H1 (cell line): Measurements from ENCODE around the gene SPTLC3. TPM values are rescaled to one million over a fixed set of nuclear protein-coding genes. Genes with fewer than 3 reads are reported as not detected.

Experiments used
- CTCF ChIA-PET: fragments of 300-600 bp; sonication (Branson Sonifier 250); formaldehyde crosslinking; loops from one replicate; lab custom pipeline; 2021; ENCODE audit not compliant: partially characterized antibody; lab: Charles Lee
- POLR2A ChIA-PET: fragments of 300-600 bp; sonication (Branson Sonifier 250); formaldehyde crosslinking; loops from one replicate; lab custom pipeline; 2021; ENCODE audit warnings: inconsistent platforms; ENCODE audit not compliant: partially characterized antibody; lab: Charles Lee
- DNase-seq, 2 experiments: peaks; one replicate each; pipeline versions ENCODE4 v3.0.0 to v3.0.0-alpha.2; 2010 to 2022; ENCODE audit warnings: low spot score in 2 of 2, low read depth in 1 of 2, mixed read lengths in 1 of 2
- FAIRE-seq: peaks from 2 replicates; lab custom pipeline; 2011; peaks lifted over from hg19 to GRCh38; lab: Jason Lieb, UNC
- H2AFZ ChIP-seq: 2 replicates; pipeline ENCODE4 v1.8.1; 2012; ENCODE audit warnings: low read length, inconsistent platforms
- H2AK5ac ChIP-seq: 2 replicates; pipeline ENCODE4 v1.6.1; 2013; ENCODE audit warnings: low read depth, low read length
- H2BK120ac ChIP-seq: replicated peaks from 2 replicates; pipeline ENCODE3; 2013; ENCODE audit warnings: low read depth, low read length, inconsistent platforms
- H2BK12ac ChIP-seq: 2 replicates; pipeline ENCODE4 v1.6.1; 2013; ENCODE audit warnings: low read depth, low read length
- H2BK15ac ChIP-seq: 2 replicates; pipeline ENCODE4 v1.6.1; 2013; ENCODE audit warnings: low read length
- H2BK20ac ChIP-seq: 2 replicates; pipeline ENCODE4 v1.6.1; 2013; ENCODE audit warnings: low read length
- H2BK5ac ChIP-seq: 2 replicates; pipeline ENCODE4 v1.6.1; 2013; ENCODE audit warnings: low read depth, low read length
- H3K14ac ChIP-seq: 2 replicates; pipeline ENCODE4 v1.6.1; 2013; ENCODE audit warnings: inconsistent platforms; ENCODE audit not compliant: insufficient read length
- H3K18ac ChIP-seq: 2 replicates; pipeline ENCODE4 v1.6.1; 2013; ENCODE audit warnings: low read length; ENCODE audit errors: extremely low read depth
- H3K23ac ChIP-seq: 2 replicates; pipeline ENCODE4 v1.6.1; 2013; ENCODE audit warnings: inconsistent platforms; ENCODE audit not compliant: insufficient read length
- H3K23me2 ChIP-seq: 2 replicates; pipeline ENCODE4 v1.6.1; 2013; ENCODE audit warnings: low read depth, low read length
- H3K27ac ChIP-seq: 2 replicates; pipeline ENCODE4 v1.6.1; 2011; ENCODE audit warnings: low read depth, low read length, inconsistent platforms
- H3K27me3 ChIP-seq, 4 experiments: replicated peaks in 1 of 4; 1 replicate in 1 of 4; 2 replicates in 3 of 4; pipeline versions ENCODE4 v1.6.1 to v1.8.1; 2011 to 2013; ENCODE audit warnings: low read length in 3 of 4, mild to moderate bottlenecking in 3 of 4, inconsistent platforms in 2 of 4, mixed read lengths in 2 of 4, moderate library complexity in 1 of 4; ENCODE audit not compliant: control insufficient read depth in 3 of 4, insufficient read depth in 3 of 4; ENCODE audit errors: extremely low read depth in 1 of 4
- H3K36me3 ChIP-seq, 4 experiments: 2 replicates each; pipeline versions ENCODE4 v1.6.1 to v1.8.1; 2011 to 2013; ENCODE audit warnings: mild to moderate bottlenecking in 4 of 4, low read length in 3 of 4, moderate library complexity in 2 of 4, control low read depth in 1 of 4, inconsistent platforms in 1 of 4; ENCODE audit not compliant: insufficient read depth in 4 of 4, control insufficient read depth in 2 of 4
- H3K4ac ChIP-seq: replicated peaks from 2 replicates; pipeline ENCODE3; 2013; ENCODE audit warnings: low read length, low read depth, mixed read lengths, inconsistent platforms; ENCODE audit not compliant: insufficient read length
- H3K4me1 ChIP-seq, 4 experiments: replicated peaks in 1 of 4; 1 replicate in 1 of 4; 2 replicates in 3 of 4; pipeline versions ENCODE4 v1.6.1 to v1.8.1; 2011 to 2013; ENCODE audit warnings: low read length in 3 of 4, inconsistent platforms in 2 of 4, mixed read lengths in 1 of 4; ENCODE audit not compliant: insufficient read depth in 4 of 4, control insufficient read depth in 3 of 4
- H3K4me2 ChIP-seq, 2 experiments: 2 replicates each; pipeline versions ENCODE4 v1.6.1 to v1.8.1; 2011 to 2013; ENCODE audit warnings: low read depth in 2 of 2, low read length in 2 of 2, control low read depth in 1 of 2, inconsistent platforms in 1 of 2, mild to moderate bottlenecking in 1 of 2; ENCODE audit not compliant: insufficient read depth in 1 of 2
- H3K4me3 ChIP-seq, 4 experiments: fragments of 200-600, 300-600 bp in 1 of 4; sonication (generic), shearing (Covaris generic), sonication (Bioruptor Twin) in 1 of 4; 2 replicates each; pipeline versions ENCODE4 v1.5.1 to v1.8.1; 2011 to 2016; ENCODE audit warnings: low read length in 4 of 4, low read depth in 3 of 4, control low read depth in 2 of 4, inconsistent platforms in 2 of 4, mild to moderate bottlenecking in 2 of 4, mixed read lengths in 1 of 4, moderate library complexity in 1 of 4; ENCODE audit not compliant: insufficient read depth in 2 of 4; ENCODE audit errors: extremely low read depth in 1 of 4
- H3K56ac ChIP-seq: replicated peaks from 2 replicates; pipeline ENCODE3; 2013; ENCODE audit warnings: low read depth, mild to moderate bottlenecking, mixed read lengths, low read length, inconsistent platforms; ENCODE audit not compliant: insufficient read length
- H3K79me1 ChIP-seq: 2 replicates; pipeline ENCODE4 v1.6.1; 2013; ENCODE audit warnings: low read depth, low read length, control low read depth
- H3K79me2 ChIP-seq, 2 experiments: 2 replicates each; pipeline versions ENCODE4 v1.6.1 to v1.8.1; 2012 to 2013; ENCODE audit warnings: low read length in 2 of 2, mild to moderate bottlenecking in 2 of 2, inconsistent platforms in 1 of 2; ENCODE audit not compliant: insufficient read depth in 2 of 2, control insufficient read depth in 1 of 2
- H3K9ac ChIP-seq, 4 experiments: replicated peaks in 1 of 4; 1 replicate in 1 of 4; 2 replicates in 3 of 4; pipeline versions ENCODE4 v1.6.1 to v1.8.1; 2011 to 2013; ENCODE audit warnings: low read depth in 3 of 4, low read length in 3 of 4, control low read depth in 2 of 4, mild to moderate bottlenecking in 2 of 4, moderate library complexity in 2 of 4, inconsistent platforms in 1 of 4; ENCODE audit errors: extremely low read depth in 1 of 4
- H3K9me3 ChIP-seq, 2 experiments: 2 replicates each; pipeline versions ENCODE4 v1.6.1 to v1.8.1; 2012 to 2013; ENCODE audit warnings: mild to moderate bottlenecking in 2 of 2, moderate library complexity in 2 of 2, control low read depth in 1 of 2, inconsistent platforms in 1 of 2, low read depth in 1 of 2, low read length in 1 of 2, mixed read lengths in 1 of 2; ENCODE audit not compliant: insufficient read depth in 2 of 2
- H4K20me1 ChIP-seq, 2 experiments: replicated peaks in 1 of 2; 2 replicates each; pipeline versions ENCODE3 to v1.8.1; 2011 to 2013; ENCODE audit warnings: inconsistent platforms in 2 of 2, low read length in 2 of 2, mild to moderate bottlenecking in 1 of 2; ENCODE audit not compliant: insufficient read depth in 2 of 2, control insufficient read depth in 1 of 2
- H4K5ac ChIP-seq: 2 replicates; pipeline ENCODE4 v1.6.1; 2013; ENCODE audit warnings: low read length, low read depth, mixed read lengths, inconsistent platforms; ENCODE audit not compliant: insufficient read length
- H4K8ac ChIP-seq: 2 replicates; pipeline ENCODE4 v1.8.0; 2013; ENCODE audit warnings: mild to moderate bottlenecking, moderate library complexity, low read length, inconsistent platforms; ENCODE audit not compliant: insufficient read depth; ENCODE audit errors: extremely low read depth
- H4K91ac ChIP-seq: replicated peaks from 2 replicates; pipeline ENCODE3; 2013; ENCODE audit warnings: low read length, mixed read lengths, inconsistent platforms; ENCODE audit not compliant: insufficient read length
- CREB1 ChIP-seq: IDR thresholded peaks from 2 replicates; pipeline ENCODE4 v1.6.1; 2012; ENCODE audit warnings: inconsistent platforms
- KDM1A ChIP-seq: fragments of 200-600, 300-600 bp; sonication (generic); IDR thresholded peaks from 2 replicates; pipeline ENCODE4 v1.7.1; 2016; ENCODE audit warnings: mild to moderate bottlenecking, low read length, borderline replicate concordance
- RNF2 ChIP-seq: fragments of 200-900, 300-1000 bp; sonication (generic); IDR thresholded peaks from 2 replicates; pipeline ENCODE4 v1.7.1; 2016; ENCODE audit warnings: borderline replicate concordance, low read depth, mild to moderate bottlenecking, antibody characterized with exemption, low read length; ENCODE audit not compliant: poor library complexity, severe bottlenecking; ENCODE audit errors: missing control alignments
- TAF1 ChIP-seq: IDR thresholded peaks from 2 replicates; pipeline ENCODE4 v1.6.1; 2011; ENCODE audit warnings: mild to moderate bottlenecking, low read depth, low read length
- WGBS, 2 experiments: shearing (Covaris generic) in 1 of 2; methylation state at CpG; one replicate each; pipeline versions ENCODE4 v1.1.6 to v1.1.7; 2013 to 2015; ENCODE audit warnings: low lambda C conversion rate in 2 of 2, mixed read lengths in 2 of 2, inconsistent platforms in 1 of 2, low coverage in 1 of 2, missing lambda C conversion rate in 1 of 2; ENCODE audit not compliant: insufficient replicate concordance in 2 of 2, insufficient coverage in 1 of 2, insufficient read length in 1 of 2; ENCODE audit errors: extremely low coverage in 1 of 2, missing lambda C conversion rate in 1 of 2; 5-methylcytosine and 5-hydroxymethylcytosine counted together
- polyA plus RNA-seq, 7 experiments: library from polyadenylated mRNA; depleted of rRNA in 3 of 7; stranded (reverse) in 5 of 7; unstranded in 2 of 7; fragments of >200 nt in 5 of 7; fragments of 200-250 nt in 2 of 7; gene quantifications; 1 replicate in 5 of 7; 2 replicates in 1 of 7; 4 replicates in 1 of 7; pipeline versions ENCODE4 v1.2.1 to v1.2.3, GENCODE V29; 2011 to 2013; ENCODE audit warnings: missing spikeins in 2 of 7, mixed read lengths in 2 of 7
- total RNA-seq: library from RNA; stranded (reverse); fragmentation: NEBNext Ultra II Directional; extraction: Animal tissue kit (Norgen Biotek cat#: 25700); gene quantifications from 2 replicates; pipeline ENCODE4 v1.2.1, GENCODE V29; 2021

SPTLC3 gene
- total and polyA plus RNA-seq, 2 of the 8 experiments (the other 6 are each of a cell fraction or from before 2014, with no cell fraction given), result 0.23 to 0.82 TPM

GRCh38 chr20:12968472-12968871, 40.3 kb upstream of the SPTLC3 start:
- Histone ChIP-seq H3K4me3 (no peak overlapping the region), H4K5ac (no peak overlapping the region), H4K91ac (no peak overlapping the region), H2BK15ac (no peak overlapping the region), H2BK120ac (no peak overlapping the region), H3K18ac (no peak overlapping the region), H3K79me1 (no peaks in the 10 kb centered on the region), H3K36me3 (no peaks in the 10 kb centered on the region), H4K20me1 (no peaks in the 10 kb centered on the region), H2BK5ac (no peak overlapping the region), H3K14ac (no peak overlapping the region), H2BK20ac (no peak overlapping the region), H3K9me3 (peaks cover 12 to 14% of the 10 kb centered on the region in 2 experiments), H2BK12ac (no peak overlapping the region), H3K9ac (no peak overlapping the region), H3K79me2 (no peaks in the 10 kb centered on the region), H3K56ac (no peak overlapping the region), H3K4me1 (peaks cover 0 to 5% (median 0%) of the 10 kb centered on the region in 4 experiments; a peak in 1 of 7 replicates), H3K4ac (no peak overlapping the region), H3K4me2 (no peak overlapping the region), H3K27ac (no peak overlapping the region), H4K8ac (no peak overlapping the region), H2AK5ac (no peak overlapping the region), H3K23ac (no peak overlapping the region), H2AFZ (no peak overlapping the region), H3K27me3 (no peaks in the 10 kb centered on the region), H3K23me2 (no peaks in the 10 kb centered on the region)
- no peak for FAIRE-seq
- ChIA-PET POLR2A (no interaction called here), CTCF (interaction anchor here (1.8 to 8.5 kb wide), 5 partner anchors 42 to 334 kb away, joined by 4 to 64 read pairs (median 7); no protein-coding TSS in a partner anchor)
- 93% methylated on average over 4 of the region's 4 CpGs; no CpG with 5 or more reads in 1 of the 2 experiments for WGBS, 2 experiments
- DNase-seq, result no peak
- TF ChIP-seq KDM1A, result no peak
- TF ChIP-seq CREB1, result no peak
- no peak for TF ChIP-seq RNF2
- no peak for TF ChIP-seq TAF1
